Endothelial cell of umbilical vein (primary cell): ENCODE data around the gene AGAP3. TPM values are rescaled to one million over a fixed set of nuclear protein-coding genes. Genes with fewer than 3 reads are reported as not detected.

Experiments
- BruUV-seq: library from RNA; stranded (reverse); fragments of 400-500 nt; replicated peaks from 2 replicates; lab custom pipeline; 2021; lab: Mats Ljungman, UMichigan
- CTCF ChIA-PET: fragments of 300-600, 350-600 bp; sonication (Branson Sonifier 250); formaldehyde crosslinking; loops from one replicate; lab custom pipeline; 2021; ENCODE audit warnings: antibody characterized with exemption, inconsistent platforms; lab: Charles Lee
- POLR2A ChIA-PET: fragments of 300-600, 350-600 bp; sonication (Branson Sonifier 250); formaldehyde crosslinking; loops from one replicate; lab custom pipeline; 2021; ENCODE audit warnings: antibody characterized with exemption, inconsistent platforms; lab: Charles Lee
- DNase-seq: peaks from one replicate; pipeline ENCODE4 v3.0.0-alpha.2; 2011; ENCODE audit warnings: low read depth, low spot score
- FAIRE-seq: peaks from 2 replicates; lab custom pipeline; 2011; peaks lifted over from hg19 to GRCh38; lab: Jason Lieb, UNC
- H2AFZ ChIP-seq: 2 replicates; pipeline ENCODE4 v1.6.0; 2012; ENCODE audit warnings: low read depth, low read length, control low read depth, inconsistent platforms
- H3K27ac ChIP-seq: 2 replicates; pipeline ENCODE4 v1.5.1; 2011; ENCODE audit warnings: low read depth, mild to moderate bottlenecking, control low read depth, low read length, moderate library complexity; ENCODE audit not compliant: insufficient read depth
- H3K27me3 ChIP-seq, 2 experiments: 2 replicates each; pipeline versions ENCODE4 v1.6.0 to v1.6.1; 2011; ENCODE audit warnings: low read length in 2 of 2, mixed read lengths in 1 of 2; ENCODE audit not compliant: control insufficient read depth in 2 of 2, insufficient read depth in 2 of 2
- H3K36me3 ChIP-seq, 2 experiments: 2 replicates in 1 of 2; 3 replicates in 1 of 2; pipeline ENCODE4 v1.5.1; 2011; ENCODE audit warnings: low read length in 2 of 2, mild to moderate bottlenecking in 1 of 2, moderate library complexity in 1 of 2; ENCODE audit not compliant: control insufficient read depth in 2 of 2, insufficient read depth in 2 of 2; ENCODE audit errors: extremely low read depth in 1 of 2
- H3K4me1 ChIP-seq: 3 replicates; pipeline ENCODE4 v1.5.1; 2011; ENCODE audit warnings: mild to moderate bottlenecking, low read length; ENCODE audit not compliant: control insufficient read depth, insufficient read depth; ENCODE audit errors: extremely low read depth
- H3K4me2 ChIP-seq: 2 replicates; pipeline ENCODE4 v1.6.1; 2011; ENCODE audit warnings: low read length, control low read depth, mixed read lengths; ENCODE audit not compliant: insufficient read depth
- H3K4me3 ChIP-seq, 3 experiments: fragments of 200-600 bp in 1 of 3; sonication (generic), shearing (Covaris generic) in 1 of 3; replicated peaks in 1 of 3; 2 replicates each; pipeline ENCODE4 v1.5.1; 2011 to 2016; ENCODE audit warnings: control low read depth in 3 of 3, low read length in 3 of 3, mild to moderate bottlenecking in 2 of 3, inconsistent platforms in 1 of 3, low read depth in 1 of 3, moderate library complexity in 1 of 3; ENCODE audit not compliant: insufficient read depth in 1 of 3
- H3K79me2 ChIP-seq: 2 replicates; pipeline ENCODE4 v1.6.0; 2012; ENCODE audit warnings: low read length, inconsistent platforms; ENCODE audit not compliant: control insufficient read depth, insufficient read depth
- H3K9ac ChIP-seq: replicated peaks from 2 replicates; pipeline ENCODE3; 2011; ENCODE audit warnings: low read length, control low read depth; ENCODE audit not compliant: insufficient read depth; ENCODE audit errors: extremely low read depth
- H3K9me1 ChIP-seq: replicated peaks from 3 replicates; pipeline ENCODE4 v1.6.0; 2011; ENCODE audit warnings: mild to moderate bottlenecking, low read length; ENCODE audit not compliant: control insufficient read depth, insufficient read depth; ENCODE audit errors: extremely low read depth
- H3K9me3 ChIP-seq: replicated peaks from 2 replicates; pipeline ENCODE4 v1.5.1; 2012; ENCODE audit warnings: low read length, inconsistent platforms; ENCODE audit not compliant: control insufficient read depth, insufficient read depth
- H4K20me1 ChIP-seq: replicated peaks from 2 replicates; pipeline ENCODE3; 2011; ENCODE audit warnings: mild to moderate bottlenecking, low read length; ENCODE audit not compliant: control insufficient read depth, insufficient read depth; ENCODE audit errors: extremely low read depth
- CTCF ChIP-seq, 2 donors: IDR thresholded peaks; 1 replicate in 1 of 2; 2 replicates in 1 of 2; pipeline ENCODE4 v1.5.1; 2011; ENCODE audit warnings: low read length in 2 of 2, mild to moderate bottlenecking in 2 of 2, moderate library complexity in 2 of 2, control low read depth in 1 of 2, inconsistent platforms in 1 of 2, low read depth in 1 of 2; ENCODE audit not compliant: insufficient read depth in 1 of 2; ENCODE audit errors: extremely low read depth in 1 of 2
- EZH2 ChIP-seq: IDR thresholded peaks from 2 replicates; pipeline ENCODE4 v1.6.1; 2012; ENCODE audit warnings: borderline replicate concordance, low read depth, mild to moderate bottlenecking, moderate library complexity, low read length, inconsistent platforms; ENCODE audit not compliant: severe bottlenecking
- FOS ChIP-seq: IDR thresholded peaks from 2 replicates; pipeline ENCODE4 v1.6.1; 2011; ENCODE audit warnings: mild to moderate bottlenecking, low read length, moderate library complexity, borderline replicate concordance; ENCODE audit not compliant: insufficient read depth
- GATA2 ChIP-seq: IDR thresholded peaks from 2 replicates; pipeline ENCODE4 v1.7.0; 2011; ENCODE audit warnings: low read depth, mild to moderate bottlenecking, moderate library complexity, mixed read lengths, low read length; ENCODE audit not compliant: insufficient read length, insufficient read depth
- JUN ChIP-seq: IDR thresholded peaks from 2 replicates; pipeline ENCODE4 v1.6.1; 2011; ENCODE audit warnings: borderline replicate concordance, low read depth; ENCODE audit not compliant: insufficient read length, insufficient read depth
- MAX ChIP-seq: IDR thresholded peaks from 2 replicates; pipeline ENCODE4 v1.6.1; 2011; ENCODE audit not compliant: insufficient read depth, insufficient read length
- MYC ChIP-seq: IDR thresholded peaks from one replicate; pipeline ENCODE4 v1.6.1; 2011; ENCODE audit warnings: mild to moderate bottlenecking, low read depth, low read length
- POLR2A ChIP-seq: IDR thresholded peaks from 2 replicates; pipeline ENCODE4 v1.6.1; 2012; ENCODE audit warnings: low read depth, mild to moderate bottlenecking, control low read depth, low read length
- POLR2AphosphoS5 ChIP-seq: IDR thresholded peaks from 2 replicates; pipeline ENCODE4 v1.6.1; 2012; ENCODE audit warnings: low read depth, mild to moderate bottlenecking, control low read depth, low read length, moderate library complexity; ENCODE audit not compliant: insufficient read depth
- dilution Hi-C: fragments of 300-500 bp; cut with MboI; formaldehyde crosslinking; loops from one replicate; pipeline ENCODE4 v1.15.0; 2019; ENCODE audit warnings: low sequenced_read_pairs; ENCODE audit not compliant: extremely low pct_ligation_motif_present
- intact Hi-C: fragments of 100-400 bp; cut with micrococcal nuclease; formaldehyde crosslinking; loops from one replicate; pipeline ENCODE4 v1.10.0; 2022
- polyA plus RNA-seq, 4 experiments: library from polyadenylated mRNA; depleted of rRNA in 3 of 4; stranded (reverse) in 3 of 4; unstranded in 1 of 4; fragments of >200 nt; gene quantifications; 2 replicates each; pipeline versions ENCODE4 v1.2.1 to v1.2.3, GENCODE V29; 2011 to 2012; ENCODE audit warnings: missing spikeins in 1 of 4
- total RNA-seq: library from RNA; stranded (reverse); gene quantifications from 2 replicates; pipeline ENCODE4 v1.2.3, GENCODE V29; 2021

AGAP3 gene
- total and polyA plus RNA-seq, 2 donors (not counting 3 experiments of a cell fraction or from before 2014, with no cell fraction given): 171 to 174 TPM

- Histone ChIP-seq H3K36me3 (peaks cover 12 to 70% of the 10 kb centered on the region in 2 experiments), H4K20me1 (no peaks in the 10 kb centered on the region), H3K79me2 (no peaks in the 10 kb centered on the region), H3K9me1 (no peaks in the 10 kb centered on the region), H3K4me3 (no peak overlapping the region), H3K9ac (no peak overlapping the region), H3K27ac (no peak overlapping the region), H3K4me2 (no peak overlapping the region), H3K9me3 (no peaks in the 10 kb centered on the region), H3K4me1 (no peaks in the 10 kb centered on the region), H3K27me3 (no peaks in the 10 kb centered on the region), H2AFZ (no peak overlapping the region)
- intact Hi-C loops (no loop called here), dilution Hi-C loops (no loop called here)
- no TSS peak for BruUV-seq
- no peak for FAIRE-seq
- ChIA-PET CTCF (interaction anchor here (0.7 kb wide), 1 partner anchor 13 kb away, joined by 3 read pairs; no protein-coding TSS in a partner anchor), POLR2A (no interaction called here)
- no peak for TF ChIP-seq FOS
- TF ChIP-seq POLR2AphosphoS5: no peak
- TF ChIP-seq CTCF (IDR thresholded peaks at IDR 0.05; ENCODE audit: extremely low read depth in 1 of 2, insufficient read depth in 1 of 2, low read depth in 1 of 2, low read length in 2 of 2): no peak
- no peak for TF ChIP-seq JUN
- TF ChIP-seq MAX: no peak
- TF ChIP-seq MYC: no peak
- TF ChIP-seq GATA2: no peak
- TF ChIP-seq EZH2: no peak
- TF ChIP-seq POLR2A: no peak
- no peak for DNase-seq
Observed at GRCh38 chr7:151137076-151137675, 50.9 kb downstream of the AGAP3 start.
